ENCODE measurements around the gene SGTA. TPM values are rescaled to one million over a fixed set of nuclear protein-coding genes. Genes with fewer than 3 reads are reported as not detected.

SGTA gene
- total and polyA plus RNA-seq, 2 of the 8 experiments (the other 6 are each of a cell fraction or from before 2014, with no cell fraction given): 86.8 to 130 TPM

DNA sequence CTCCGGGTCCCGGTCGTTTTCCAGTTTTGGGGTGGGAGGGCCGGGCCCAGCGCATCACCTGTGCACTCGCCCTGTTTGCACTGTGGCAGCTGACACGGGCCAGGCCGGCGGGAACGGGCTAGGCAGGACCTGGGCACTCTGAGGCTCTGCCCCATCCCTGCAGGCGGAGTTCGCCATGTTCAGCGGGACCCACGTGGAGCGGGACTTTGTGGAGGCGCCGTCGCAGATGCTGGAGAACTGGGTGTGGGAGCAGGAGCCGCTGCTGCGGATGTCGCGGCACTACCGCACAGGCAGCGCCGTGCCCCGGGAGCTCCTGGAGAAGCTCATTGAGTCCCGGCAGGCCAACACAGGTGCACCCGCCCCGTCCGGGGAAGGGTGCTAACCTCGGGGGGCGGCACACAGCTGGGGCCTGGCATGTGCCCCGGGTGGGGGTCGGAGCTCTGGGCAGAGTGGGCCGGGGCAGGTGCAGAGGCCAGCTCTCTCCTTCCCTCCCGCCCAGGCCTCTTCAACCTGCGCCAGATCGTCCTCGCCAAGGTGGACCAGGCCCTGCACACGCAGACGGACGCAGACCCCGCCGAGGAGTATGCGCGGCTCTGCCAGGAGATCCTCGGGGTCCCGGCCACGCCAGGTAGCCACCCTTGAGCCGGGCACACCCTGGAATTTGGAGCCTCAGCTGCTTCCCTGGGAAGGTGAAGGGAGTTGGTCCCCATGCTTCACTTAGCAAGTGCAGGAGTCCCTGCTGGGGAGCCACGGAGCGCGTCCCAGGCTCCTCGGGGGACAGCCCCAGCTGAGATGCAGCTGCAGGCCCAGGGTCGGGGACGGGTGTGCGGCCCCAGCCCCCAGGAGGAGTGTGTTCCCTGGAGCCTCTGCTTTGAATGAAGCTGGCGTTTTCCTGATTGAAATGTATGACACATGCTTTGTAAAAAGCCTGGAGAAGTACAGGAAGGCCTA is 27.3 kb upstream of the SGTA start:
- H3K79me2 ChIP-seq (ENCODE audit: control insufficient read depth in 1 of 2, insufficient read depth in 2 of 2, low read length in 2 of 2): no peaks in the 10 kb centered on the region
- no peak overlapping the region for H3K4me2 ChIP-seq (ENCODE audit: insufficient read depth in 1 of 2, low read depth in 2 of 2, low read length in 2 of 2)
- no peak overlapping the region for H2AFZ ChIP-seq (ENCODE audit: low read length)
- no peaks in the 10 kb centered on the region for H3K79me1 ChIP-seq (ENCODE audit: low read depth, low read length)
- no peak for FAIRE-seq
- ChIA-PET CTCF (ENCODE audit: partially characterized antibody) (interaction anchor here (0.6 to 1.2 kb wide), 3 partner anchors 13 to 334 kb away, joined by 3 to 4 read pairs (median 4); no protein-coding TSS in a partner anchor), POLR2A (ENCODE audit: partially characterized antibody) (interaction anchor here (1.0 to 1.6 kb wide), 3 partner anchors 11 to 29 kb away, joined by 3 to 6 read pairs (median 3); no protein-coding TSS in a partner anchor)
- H2BK15ac ChIP-seq (ENCODE audit: low read length): no peak overlapping the region
- no peak overlapping the region for H2BK12ac ChIP-seq (ENCODE audit: low read depth, low read length)
- 94% methylated on average over 40 of the region's 58 CpGs; no CpG with 5 or more reads in 1 of the 2 experiments for WGBS, 2 experiments (ENCODE audit: extremely low coverage in 1 of 2, insufficient coverage in 1 of 2, insufficient read length in 1 of 2, insufficient replicate concordance in 2 of 2, low coverage in 1 of 2, low lambda C conversion rate in 2 of 2, missing lambda C conversion rate in 1 of 2)
- H2BK5ac ChIP-seq (ENCODE audit: low read depth, low read length): no peak overlapping the region
- no peak overlapping the region for H3K18ac ChIP-seq (ENCODE audit: extremely low read depth, low read length)
- no peak overlapping the region for H3K4ac ChIP-seq (replicated peaks; ENCODE audit: insufficient read length, low read depth, low read length)
- no peak overlapping the region for H2BK20ac ChIP-seq (ENCODE audit: low read length)
- H3K23ac ChIP-seq (ENCODE audit: insufficient read length): no peak overlapping the region
- no peak overlapping the region for H4K8ac ChIP-seq (ENCODE audit: extremely low read depth, insufficient read depth, low read length)
- peaks cover 13 to 76% (median 57%) of the 10 kb centered on the region in 4 experiments; a peak in 7 of 8 replicates for H3K36me3 ChIP-seq (ENCODE audit: control insufficient read depth in 2 of 4, insufficient read depth in 4 of 4, low read length in 3 of 4)
- H4K20me1 ChIP-seq (replicated peaks in 1 of 2; ENCODE audit: control insufficient read depth in 1 of 2, insufficient read depth in 2 of 2, low read length in 2 of 2): peaks cover 7 to 18% of the 10 kb centered on the region in 2 experiments
- H2BK120ac ChIP-seq (replicated peaks; ENCODE audit: low read depth, low read length): no peak overlapping the region
- H3K27ac ChIP-seq (ENCODE audit: low read depth, low read length): no peak overlapping the region
- H3K9me3 ChIP-seq (ENCODE audit: insufficient read depth in 2 of 2, low read depth in 1 of 2, low read length in 1 of 2): no peaks in the 10 kb centered on the region
- no peak overlapping the region for H3K14ac ChIP-seq (ENCODE audit: insufficient read length)
- H3K4me3 ChIP-seq (ENCODE audit: extremely low read depth in 1 of 4, insufficient read depth in 2 of 4, low read depth in 3 of 4, low read length in 4 of 4): no peak overlapping the region
- no peak overlapping the region for H3K9ac ChIP-seq (replicated peaks in 1 of 4; ENCODE audit: extremely low read depth in 1 of 4, low read depth in 3 of 4, low read length in 3 of 4)
- H4K91ac ChIP-seq (replicated peaks; ENCODE audit: insufficient read length, low read length): no peak overlapping the region
- no peak overlapping the region for H2AK5ac ChIP-seq (ENCODE audit: low read depth, low read length)
- DNase-seq (ENCODE audit: low read depth in 1 of 2, low spot score in 2 of 2): no peak
- no peaks in the 10 kb centered on the region for H3K23me2 ChIP-seq (ENCODE audit: low read depth, low read length)
- no peak overlapping the region for H3K56ac ChIP-seq (replicated peaks; ENCODE audit: insufficient read length, low read depth, low read length)
- no peak overlapping the region for H4K5ac ChIP-seq (ENCODE audit: insufficient read length, low read depth, low read length)
- no peaks in the 10 kb centered on the region for H3K27me3 ChIP-seq (replicated peaks in 1 of 4; ENCODE audit: control insufficient read depth in 3 of 4, extremely low read depth in 1 of 4, insufficient read depth in 3 of 4, low read length in 3 of 4)
- no peaks in the 10 kb centered on the region for H3K4me1 ChIP-seq (replicated peaks in 1 of 4; ENCODE audit: control insufficient read depth in 3 of 4, insufficient read depth in 4 of 4, low read length in 3 of 4)
- no peak for TF ChIP-seq BRCA1 (IDR thresholded peaks at IDR 0.05; ENCODE audit: low read depth, low read length)
- no peak for TF ChIP-seq ASH2L (IDR thresholded peaks at IDR 0.05; ENCODE audit: low read length)
- TF ChIP-seq SP1 (IDR thresholded peaks at IDR 0.05; ENCODE audit: low read depth, low read length): no peak
- no peak for TF ChIP-seq GABPA (IDR thresholded peaks at IDR 0.05; ENCODE audit: borderline replicate concordance, insufficient read depth, low read length)
- no peak for TF ChIP-seq SUZ12 (IDR thresholded peaks at IDR 0.05; ENCODE audit: low read length)
- TF ChIP-seq TCF12 (IDR thresholded peaks at IDR 0.05; ENCODE audit: low read depth, low read length): no peak
- no peak for TF ChIP-seq PHF8 (conservative IDR thresholded peaks at IDR 0.05; ENCODE audit: low read depth, low read length)
- TF ChIP-seq CBX5 (IDR thresholded peaks at IDR 0.05; ENCODE audit: low read depth, low read length): no peak
- TF ChIP-seq CTCF (IDR thresholded peaks at IDR 0.05; ENCODE audit: control extremely low read depth in 1 of 3, insufficient read depth in 1 of 3, low read depth in 1 of 3, low read length in 3 of 3): no peak

All from H1 (cell line).